IPS-18a (cell line): ENCODE measurements around the gene SPATS2.

Source experiments
- H3K27ac ChIP-seq: one replicate; pipeline ENCODE4 v1.5.1; 2013; ENCODE audit warnings: low read length
- H3K27me3 ChIP-seq: one replicate; pipeline ENCODE4 v1.6.1; 2013; ENCODE audit warnings: mild to moderate bottlenecking, low read length; ENCODE audit not compliant: control insufficient read depth, insufficient read depth
- H3K36me3 ChIP-seq: one replicate; pipeline ENCODE4 v1.6.1; 2013; ENCODE audit warnings: low read depth, low read length; ENCODE audit not compliant: control insufficient read depth
- H3K4me1 ChIP-seq: one replicate; pipeline ENCODE4 v1.6.1; 2013; ENCODE audit warnings: low read depth, low read length; ENCODE audit not compliant: control insufficient read depth
- H3K4me3 ChIP-seq: one replicate; pipeline ENCODE4 v1.5.1; 2013; ENCODE audit warnings: low read length
- H3K9ac ChIP-seq: one replicate; pipeline ENCODE4 v1.6.1; 2013; ENCODE audit warnings: mild to moderate bottlenecking, low read length, moderate library complexity
- H3K9me3 ChIP-seq: one replicate; pipeline ENCODE4 v1.6.1; 2013; ENCODE audit warnings: low read depth, low read length; ENCODE audit not compliant: control insufficient read depth

The SPATS2 gene

DNA sequence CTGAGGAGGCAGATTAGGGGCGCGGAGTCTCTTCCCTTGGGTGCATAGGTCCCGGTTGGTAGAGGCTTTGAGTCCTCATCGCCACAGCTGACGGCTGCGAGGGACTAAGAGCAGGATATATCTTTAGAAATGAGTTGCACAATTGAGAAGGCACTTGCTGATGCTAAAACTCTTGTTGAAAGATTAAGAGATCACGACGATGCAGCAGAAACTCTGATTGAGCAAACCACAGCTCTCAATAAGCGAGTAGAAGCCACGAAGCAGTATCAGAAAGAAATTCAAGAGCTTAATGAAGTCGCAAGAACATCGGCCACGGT, 22.1 kb downstream of the SPATS2 start:
- peak overlapping the region; percentile 5 for H3K4me3 ChIP-seq
- peaks cover 4% of the 10 kb centered on the region for H3K4me1 ChIP-seq
- H3K27ac ChIP-seq, result no peak overlapping the region
- no peaks in the 10 kb centered on the region for H3K36me3 ChIP-seq
- no peak overlapping the region for H3K9ac ChIP-seq
- H3K9me3 ChIP-seq, result no peaks in the 10 kb centered on the region
- H3K27me3 ChIP-seq, result no peaks in the 10 kb centered on the region

- Histone ChIP-seq H3K4me1 (peaks cover 10% of the 10 kb centered on the region), H3K36me3 (no peaks in the 10 kb centered on the region), H3K27ac (no peak overlapping the region), H3K27me3 (no peaks in the 10 kb centered on the region), H3K9ac (no peak overlapping the region), H3K4me3 (no peak overlapping the region), H3K9me3 (no peaks in the 10 kb centered on the region)
Measured at GRCh38 chr12:49397000-49397399, 29.7 kb downstream of the SPATS2 start.

- Histone ChIP-seq H3K27ac (no peak overlapping the region), H3K27me3 (no peaks in the 10 kb centered on the region), H3K4me3 (no peak overlapping the region), H3K9ac (no peak overlapping the region), H3K36me3 (no peaks in the 10 kb centered on the region), H3K4me1 (peaks cover 10% of the 10 kb centered on the region), H3K9me3 (no peaks in the 10 kb centered on the region)
Measured at GRCh38 chr12:49400304-49400703, 33.0 kb downstream of the SPATS2 start.

DNA sequence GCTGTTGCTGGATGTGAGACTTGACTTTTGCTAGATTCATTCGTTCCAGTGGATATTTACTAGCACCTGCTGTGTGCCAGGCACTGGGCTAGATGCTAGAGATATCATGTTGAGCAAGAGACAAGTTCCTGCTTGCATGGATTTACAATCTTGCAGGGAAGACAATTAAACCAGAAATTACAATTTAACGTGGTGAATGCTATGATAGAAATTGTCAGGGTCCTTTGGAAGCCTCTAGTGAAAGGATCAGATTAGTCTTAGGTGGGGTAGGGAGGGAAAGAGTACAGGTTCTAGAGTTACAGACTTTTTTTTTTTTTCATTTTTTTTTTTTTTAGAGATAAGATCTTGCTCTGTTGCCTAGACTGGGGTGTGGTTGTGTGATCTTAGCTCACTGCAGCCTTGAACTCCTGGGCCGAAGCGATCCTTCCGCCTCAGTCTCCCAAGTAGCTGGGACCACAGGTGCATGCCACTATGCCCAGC, 36.7 kb downstream of the SPATS2 start:
- no peak overlapping the region for H3K9ac ChIP-seq
- H3K4me1 ChIP-seq, result no peaks in the 10 kb centered on the region
- H3K9me3 ChIP-seq, result no peaks in the 10 kb centered on the region
- H3K27ac ChIP-seq, result no peak overlapping the region
- no peak overlapping the region for H3K4me3 ChIP-seq
- H3K36me3 ChIP-seq, result no peaks in the 10 kb centered on the region
- no peaks in the 10 kb centered on the region for H3K27me3 ChIP-seq

GRCh38 chr12:49404956-49405355, 37.7 kb downstream of the SPATS2 start:
- H3K9ac ChIP-seq, result no peak overlapping the region
- H3K9me3 ChIP-seq, result no peaks in the 10 kb centered on the region
- H3K4me3 ChIP-seq, result no peak overlapping the region
- H3K4me1 ChIP-seq, result no peaks in the 10 kb centered on the region
- no peak overlapping the region for H3K27ac ChIP-seq
- H3K36me3 ChIP-seq, result no peaks in the 10 kb centered on the region
- H3K27me3 ChIP-seq, result no peaks in the 10 kb centered on the region

GRCh38 chr12:49410818-49411217, 43.6 kb downstream of the SPATS2 start:
- H3K27me3 ChIP-seq, result no peaks in the 10 kb centered on the region
- no peak overlapping the region for H3K4me3 ChIP-seq
- H3K9ac ChIP-seq, result no peak overlapping the region
- H3K27ac ChIP-seq, result no peak overlapping the region
- no peaks in the 10 kb centered on the region for H3K9me3 ChIP-seq
- H3K36me3 ChIP-seq, result peaks cover 4% of the 10 kb centered on the region
- no peaks in the 10 kb centered on the region for H3K4me1 ChIP-seq

DNA sequence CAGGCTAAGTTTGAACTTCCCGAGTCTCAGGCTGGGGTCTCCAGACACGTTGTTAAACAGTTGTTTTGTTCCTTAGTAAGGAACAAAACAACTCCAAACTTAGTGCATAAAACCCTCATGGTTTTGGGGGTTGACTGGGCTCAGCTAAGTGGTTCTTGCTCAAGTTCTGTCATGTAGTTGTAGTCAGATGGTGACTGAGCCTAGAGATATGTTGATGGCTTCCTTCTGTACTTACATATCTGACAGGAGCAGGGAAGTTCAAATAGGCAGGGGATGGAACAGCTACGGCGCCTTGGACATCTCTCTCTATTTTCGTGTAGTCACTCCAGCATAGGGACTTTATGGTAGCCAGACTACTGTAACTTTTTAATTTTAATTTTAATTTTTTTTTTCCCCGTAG, 45.7 kb downstream of the SPATS2 start:
- Histone ChIP-seq H3K4me3 (no peak overlapping the region), H3K9ac (no peak overlapping the region), H3K27ac (no peak overlapping the region), H3K9me3 (no peaks in the 10 kb centered on the region), H3K36me3 (peaks cover 4% of the 10 kb centered on the region), H3K4me1 (no peaks in the 10 kb centered on the region), H3K27me3 (no peaks in the 10 kb centered on the region)

- Histone ChIP-seq H3K9me3 (no peaks in the 10 kb centered on the region), H3K4me1 (peaks cover 3% of the 10 kb centered on the region), H3K9ac (no peak overlapping the region), H3K36me3 (peaks cover 4% of the 10 kb centered on the region), H3K4me3 (no peak overlapping the region), H3K27me3 (no peaks in the 10 kb centered on the region), H3K27ac (no peak overlapping the region)
Measured at GRCh38 chr12:49413796-49414195, 46.5 kb downstream of the SPATS2 start.

DNA sequence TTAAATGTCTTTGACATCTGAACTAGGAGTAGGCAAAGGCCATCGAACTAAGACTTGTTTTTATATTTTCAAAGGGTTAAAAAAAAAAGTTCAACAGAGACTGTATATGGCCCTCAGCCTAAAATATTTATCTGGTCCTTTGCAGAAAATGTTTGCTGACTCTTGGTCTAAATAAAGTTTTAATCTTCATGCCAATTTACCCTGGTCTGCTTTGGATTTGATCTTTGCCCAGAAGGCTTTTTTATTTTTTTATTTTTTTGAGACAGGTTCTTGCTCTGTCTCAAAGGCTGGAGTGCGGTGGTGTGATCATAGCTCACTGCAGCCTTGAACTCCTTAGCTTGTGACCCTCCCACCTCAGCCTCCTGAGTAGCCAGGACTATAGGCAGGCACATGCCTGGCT, 47.1 kb downstream of the SPATS2 start:
- H3K4me3 ChIP-seq, result no peak overlapping the region
- no peaks in the 10 kb centered on the region for H3K27me3 ChIP-seq
- H3K9ac ChIP-seq, result no peak overlapping the region
- H3K9me3 ChIP-seq, result no peaks in the 10 kb centered on the region
- no peak overlapping the region for H3K27ac ChIP-seq
- peaks cover 4% of the 10 kb centered on the region for H3K36me3 ChIP-seq
- H3K4me1 ChIP-seq, result peaks cover 4% of the 10 kb centered on the region

DNA sequence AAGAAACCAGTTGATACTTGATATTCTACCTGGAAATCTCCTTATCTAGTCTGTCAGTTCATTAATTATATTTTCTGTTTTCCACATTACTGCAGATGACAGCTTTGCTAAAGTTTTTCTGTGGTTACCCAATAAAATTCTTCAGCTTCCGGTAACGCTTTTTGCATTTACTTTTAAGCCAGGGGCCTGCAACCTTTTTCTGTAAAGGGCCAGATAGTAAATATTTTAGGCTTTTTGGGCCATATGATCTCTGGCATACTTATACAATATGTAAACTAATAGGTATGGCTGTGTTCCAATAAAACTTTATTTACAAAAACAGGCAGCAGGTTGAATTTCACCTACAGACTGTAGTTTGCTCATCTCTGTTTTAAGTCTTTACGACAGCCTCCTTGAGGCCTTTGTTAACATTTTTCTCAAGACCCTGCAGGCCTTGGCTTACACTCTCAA, 48.3 kb downstream of the SPATS2 start:
- no peaks in the 10 kb centered on the region for H3K9me3 ChIP-seq
- H3K27ac ChIP-seq, result no peak overlapping the region
- H3K9ac ChIP-seq, result no peak overlapping the region
- H3K36me3 ChIP-seq, result peaks cover 4% of the 10 kb centered on the region
- no peaks in the 10 kb centered on the region for H3K27me3 ChIP-seq
- no peak overlapping the region for H3K4me3 ChIP-seq
- H3K4me1 ChIP-seq, result peaks cover 4% of the 10 kb centered on the region

DNA sequence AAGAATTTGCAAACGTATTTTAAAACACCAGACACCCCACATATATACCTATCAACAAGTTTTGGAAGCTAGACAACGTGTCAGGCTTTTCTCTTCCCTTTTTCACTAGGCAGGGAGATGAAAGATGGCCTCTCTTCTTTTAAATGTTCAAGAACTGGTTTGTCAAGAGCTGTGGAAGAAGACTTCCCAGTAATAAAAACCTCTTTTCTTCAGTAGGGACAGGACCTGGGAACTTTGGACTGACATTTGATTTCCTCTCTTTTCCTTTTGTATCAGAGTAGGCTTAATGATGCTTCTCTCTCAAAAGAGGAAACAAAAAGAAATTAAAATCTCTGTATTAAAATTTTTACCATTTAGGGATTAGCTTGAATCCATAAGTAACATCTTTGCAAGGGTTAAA, 49.6 kb downstream of the SPATS2 start:
- Histone ChIP-seq H3K9me3 (no peaks in the 10 kb centered on the region), H3K36me3 (peaks cover 4% of the 10 kb centered on the region), H3K4me1 (peaks cover 4% of the 10 kb centered on the region), H3K27ac (no peak overlapping the region), H3K4me3 (no peak overlapping the region), H3K9ac (no peak overlapping the region), H3K27me3 (no peaks in the 10 kb centered on the region)

GRCh38 chr12:49417558-49417957, 50.3 kb downstream of the SPATS2 start:
- no peak overlapping the region for H3K9ac ChIP-seq
- H3K4me1 ChIP-seq, result peaks cover 4% of the 10 kb centered on the region
- peaks cover 4% of the 10 kb centered on the region for H3K36me3 ChIP-seq
- H3K27me3 ChIP-seq, result no peaks in the 10 kb centered on the region
- H3K27ac ChIP-seq, result no peak overlapping the region
- no peak overlapping the region for H3K4me3 ChIP-seq
- no peaks in the 10 kb centered on the region for H3K9me3 ChIP-seq
